ENCODE measurements around the gene SMPD2.
"Not testable (repeated sequence)": the region's sequence is repeated elsewhere in the genome, so short reads cannot be mapped to it uniquely, and the experiment has no call there.

SMPD2 gene

DNA sequence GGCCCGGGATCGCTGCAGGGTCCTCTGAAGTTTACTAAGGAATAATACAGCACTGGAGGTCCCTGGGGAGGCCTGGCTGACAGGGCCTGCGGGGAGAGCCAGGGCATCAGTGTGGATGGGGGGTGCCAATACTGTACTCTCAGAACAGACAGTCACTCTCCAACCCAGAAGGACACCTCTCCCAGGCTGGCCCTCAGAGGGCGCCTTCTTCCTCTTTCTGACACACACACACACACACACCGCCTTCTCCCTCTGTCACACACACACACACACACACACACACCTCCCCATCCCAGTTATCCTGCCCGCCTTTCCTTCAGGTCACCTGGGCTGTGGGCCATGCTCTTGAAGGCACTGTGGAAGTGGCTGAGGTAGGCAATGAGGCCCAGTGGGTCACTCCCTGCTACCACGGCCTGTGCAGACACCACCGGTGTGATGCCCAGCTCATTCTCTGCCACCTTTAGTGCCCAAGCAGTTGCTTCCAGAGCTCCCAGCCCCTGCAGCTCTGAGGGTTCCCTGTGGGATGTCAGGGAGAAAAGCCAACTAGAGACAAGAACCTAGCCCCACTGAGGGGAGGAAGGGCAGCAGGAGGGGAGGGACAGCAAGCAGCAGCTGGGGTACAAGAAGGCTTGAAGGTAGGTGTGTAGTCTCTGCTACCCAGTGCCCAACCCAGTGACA is 7.5 kb downstream of the SMPD2 start:
- no peak for DNase-seq

DNA sequence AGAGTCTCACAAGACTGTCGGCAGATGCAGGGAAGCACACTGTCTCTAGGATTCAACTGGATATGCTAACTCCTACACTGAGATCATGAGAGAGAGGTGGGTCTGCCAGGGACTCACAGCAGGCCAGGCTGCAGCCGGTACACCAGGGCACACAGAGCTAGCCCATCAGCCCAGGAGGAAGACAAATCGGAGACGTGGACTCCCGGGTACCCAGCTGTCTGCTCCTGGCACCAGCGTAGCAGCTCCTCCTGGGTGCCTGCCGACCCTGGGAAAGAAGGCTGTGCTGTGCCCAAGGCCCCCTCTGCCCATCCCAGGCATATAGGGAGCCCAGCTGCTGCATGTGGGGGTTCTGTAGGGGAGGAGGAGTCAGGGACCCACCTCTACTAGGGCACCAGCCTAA is 8.1 kb downstream of the SMPD2 start:
- no peak for DNase-seq

DNA sequence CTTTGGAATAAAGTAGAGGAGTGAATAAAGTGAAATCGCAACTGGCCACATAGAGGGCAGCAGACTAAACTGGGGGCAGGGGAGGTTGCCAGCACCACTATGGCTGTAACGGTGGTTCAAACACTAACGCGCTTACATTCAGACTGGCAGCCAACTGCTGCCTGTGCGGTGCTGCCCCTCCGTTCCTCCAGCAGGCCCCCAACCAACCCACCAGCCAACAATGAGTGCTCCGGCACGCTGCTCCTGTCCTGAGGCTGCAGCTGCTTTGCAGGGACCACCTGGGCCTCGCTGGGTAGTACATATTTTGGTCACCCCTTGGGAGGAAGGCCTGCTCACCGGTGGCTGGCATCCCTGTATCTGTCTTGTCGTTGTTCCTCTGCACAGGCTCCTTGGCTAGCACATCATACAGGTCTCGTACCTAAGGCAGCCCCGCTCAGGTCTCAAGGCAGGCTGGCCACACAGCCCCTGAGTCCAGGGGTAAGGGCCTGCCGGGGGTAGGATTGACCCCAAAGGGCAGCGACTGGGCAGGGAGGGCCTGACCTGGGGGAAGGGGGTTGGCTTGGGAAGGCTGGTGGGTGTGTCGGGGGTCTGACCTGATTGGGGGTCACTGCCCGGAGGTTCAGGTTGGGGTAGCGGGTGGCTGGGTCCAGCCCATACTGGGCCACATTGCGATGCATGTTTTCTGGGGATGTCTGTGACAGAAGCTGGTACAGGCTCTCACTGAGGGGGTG is 8.7 kb downstream of the SMPD2 start:
- DNase-seq: no peak

- no peak for DNase-seq
Measured at GRCh38 chr6:109449795-109450673, 9.5 kb downstream of the SMPD2 start.

GRCh38 chr6:109450801-109451200 is 10.3 kb downstream of the SMPD2 start:
- DNase-seq: no peak

DNA sequence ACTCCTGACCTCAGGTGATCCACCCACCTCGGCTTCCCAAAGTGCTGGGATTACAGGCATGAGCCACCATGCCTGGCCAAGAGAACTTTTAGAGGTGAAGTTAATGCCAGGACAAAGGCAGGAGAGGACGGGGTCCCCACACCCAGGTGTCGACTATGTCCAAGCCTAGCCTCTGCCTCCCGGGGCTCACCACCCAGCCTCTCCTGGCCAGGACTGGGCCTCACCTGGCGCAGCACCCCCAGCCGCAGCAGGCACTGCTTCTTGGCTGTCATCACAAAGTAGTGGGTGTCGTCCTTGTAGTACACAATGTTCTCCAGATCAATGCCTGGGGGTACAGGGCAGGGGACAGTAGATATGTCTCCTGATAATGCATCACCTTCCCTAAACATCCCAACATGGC is 10.9 kb downstream of the SMPD2 start:
- no peak for DNase-seq

DNA sequence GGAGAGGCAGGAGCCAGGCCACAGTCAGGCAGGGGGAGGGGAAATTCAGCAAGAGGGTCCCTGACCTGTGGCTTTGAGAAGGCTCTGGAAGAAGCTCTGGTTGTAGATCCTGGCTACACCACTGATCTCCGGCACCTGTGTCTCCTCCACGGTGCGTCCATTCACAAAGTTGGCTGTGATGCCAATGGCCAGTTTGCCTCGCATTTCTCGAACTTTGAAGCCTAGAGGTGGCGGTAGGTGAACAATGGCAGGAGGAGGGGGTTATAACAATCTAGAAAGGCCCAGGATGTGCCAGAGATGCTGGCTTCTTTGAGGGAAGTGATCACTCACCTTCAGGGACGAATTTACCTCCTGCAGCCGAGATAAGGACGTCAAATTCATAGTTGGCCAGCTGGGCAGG is 11.7 kb downstream of the SMPD2 start:
- DNase-seq: no peak

DNA sequence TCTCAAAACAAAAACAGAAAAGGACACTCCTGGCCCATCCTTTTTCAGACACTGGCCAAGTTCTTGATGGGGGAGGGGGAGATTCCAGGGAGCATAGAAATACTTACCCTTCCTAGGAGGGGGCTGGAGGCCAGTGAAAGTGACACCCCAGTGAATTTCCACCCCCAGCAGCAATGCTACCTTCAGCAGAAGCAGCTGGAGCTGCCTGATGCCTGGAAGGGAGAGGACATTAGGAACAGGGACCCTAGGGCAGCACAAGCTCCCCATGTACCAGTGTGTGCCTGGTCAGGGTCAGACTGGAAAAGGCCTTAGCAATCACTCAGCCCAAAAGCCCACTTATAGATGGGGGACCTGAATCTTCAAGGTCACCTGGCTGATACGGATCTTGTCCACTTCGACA is 12.6 kb downstream of the SMPD2 start:
- DNase-seq: no peak

- no peak for DNase-seq
Measured at GRCh38 chr6:109453594-109454495, 13.3 kb downstream of the SMPD2 start.

- peak; percentile 68 to 82 for DNase-seq
Measured at GRCh38 chr6:109454496-109455436, 14.2 kb downstream of the SMPD2 start.

DNA sequence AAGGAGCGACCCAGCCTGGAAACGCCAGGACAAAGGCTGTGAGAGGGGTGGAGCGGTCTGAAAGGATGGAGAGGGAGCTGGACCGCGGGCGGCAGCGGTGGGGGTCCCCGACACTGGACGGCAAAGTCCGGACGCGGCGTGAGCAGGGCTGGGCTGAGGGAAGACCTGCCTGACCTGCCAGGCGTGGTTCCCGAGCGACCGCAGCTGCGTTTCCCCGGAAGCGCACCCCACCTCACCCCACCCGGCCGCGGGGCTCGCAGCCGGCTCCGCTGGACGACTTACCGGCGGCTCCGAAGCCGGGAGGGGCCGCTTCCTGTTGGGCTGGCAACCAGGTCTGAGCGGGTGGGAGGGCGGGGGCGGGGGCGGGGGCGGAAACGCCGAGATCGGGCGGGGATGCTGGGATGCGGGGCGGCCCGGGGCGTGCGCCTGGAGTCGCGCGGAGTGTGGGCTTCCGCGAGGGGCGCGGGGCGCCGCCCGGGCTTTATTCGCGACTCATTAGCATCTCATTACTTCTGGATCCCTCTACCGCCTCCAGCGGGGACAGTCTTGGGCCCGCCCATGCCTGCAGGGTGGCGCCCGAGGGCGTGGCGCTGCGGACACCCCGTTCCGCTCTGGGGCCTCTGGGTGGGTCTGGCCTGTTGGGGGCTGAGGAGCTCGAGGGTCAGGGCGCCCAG is 15.1 kb downstream of the SMPD2 start, which contains the start of gene MICAL1:
Gene MICAL1, minus strand, starts transcription at position 336 of the 674 bp plus-strand sequence. CDS start 1,576 bp downstream, outside the sequence.
- peak; percentile 68 to 75 for DNase-seq

DNA sequence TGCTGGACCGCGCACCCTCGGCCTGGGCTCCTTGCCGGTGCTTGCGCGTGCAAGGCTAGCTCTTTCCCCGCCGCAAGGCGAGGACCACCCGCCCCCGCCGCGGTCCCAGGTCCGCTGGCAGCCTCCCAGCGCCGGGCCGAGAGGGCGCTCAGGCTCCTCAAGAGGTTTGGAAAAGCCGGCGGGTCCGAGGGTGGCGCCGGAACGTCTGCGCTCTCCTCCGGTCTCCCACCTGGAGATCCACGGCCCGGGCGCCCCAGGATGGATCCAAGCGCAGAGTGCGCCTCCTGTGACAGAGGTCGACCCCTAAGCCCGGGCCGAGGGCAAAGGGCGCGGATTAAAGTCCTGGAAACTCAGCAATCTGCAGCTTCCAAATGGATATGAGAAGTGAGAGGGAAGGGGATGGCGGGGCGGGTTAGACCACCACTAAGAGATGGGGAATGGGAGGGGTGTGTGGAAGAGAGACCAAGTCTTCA is 15.6 kb downstream of the SMPD2 start:
- no peak for DNase-seq

DNA sequence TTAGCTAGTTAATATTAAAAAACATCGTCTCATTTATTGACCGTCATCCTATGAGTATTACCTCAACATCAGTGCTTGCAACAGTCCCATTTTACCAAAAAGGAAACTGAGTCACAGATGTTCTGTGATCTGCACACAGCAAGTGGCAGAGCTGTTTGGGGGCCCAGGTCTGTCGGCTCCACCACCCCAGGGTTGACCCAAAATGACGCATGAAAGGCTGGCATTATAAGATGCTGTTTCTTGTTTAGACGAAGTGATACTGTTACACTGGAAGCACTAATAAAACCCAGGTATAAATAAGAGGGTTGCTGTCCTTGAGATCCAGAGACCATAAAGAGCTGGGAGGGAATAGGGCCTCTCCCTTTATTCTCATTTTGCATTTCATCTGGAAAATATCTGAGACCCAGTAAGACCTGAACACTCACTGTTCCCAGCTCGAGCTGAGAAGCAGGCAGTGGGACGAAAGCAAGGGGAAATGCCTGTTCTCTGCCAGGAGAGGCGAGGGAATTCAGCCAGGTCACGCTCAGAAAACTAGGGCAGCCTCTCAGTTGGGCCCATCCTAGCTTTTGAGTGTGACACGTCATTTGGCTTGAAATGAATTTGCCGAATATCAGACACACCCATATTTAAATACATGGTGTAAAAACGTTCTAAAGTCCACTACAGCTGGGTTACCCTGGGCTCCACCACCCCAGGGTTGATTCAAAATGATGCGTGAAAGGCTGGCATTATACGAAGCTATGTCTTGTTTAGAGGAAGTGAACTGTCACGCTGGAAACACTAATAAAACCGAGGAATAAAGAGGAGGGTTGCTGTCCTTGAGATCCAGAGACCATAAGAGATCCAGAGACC is 16.4 kb downstream of the SMPD2 start:
- no peak for DNase-seq

GRCh38 chr6:109457562-109457996 is 17.1 kb downstream of the SMPD2 start:
- no peak for DNase-seq

GRCh38 chr6:109458774-109459531 is 18.4 kb downstream of the SMPD2 start:
- DNase-seq: peak; percentile 74 to 91

DNA sequence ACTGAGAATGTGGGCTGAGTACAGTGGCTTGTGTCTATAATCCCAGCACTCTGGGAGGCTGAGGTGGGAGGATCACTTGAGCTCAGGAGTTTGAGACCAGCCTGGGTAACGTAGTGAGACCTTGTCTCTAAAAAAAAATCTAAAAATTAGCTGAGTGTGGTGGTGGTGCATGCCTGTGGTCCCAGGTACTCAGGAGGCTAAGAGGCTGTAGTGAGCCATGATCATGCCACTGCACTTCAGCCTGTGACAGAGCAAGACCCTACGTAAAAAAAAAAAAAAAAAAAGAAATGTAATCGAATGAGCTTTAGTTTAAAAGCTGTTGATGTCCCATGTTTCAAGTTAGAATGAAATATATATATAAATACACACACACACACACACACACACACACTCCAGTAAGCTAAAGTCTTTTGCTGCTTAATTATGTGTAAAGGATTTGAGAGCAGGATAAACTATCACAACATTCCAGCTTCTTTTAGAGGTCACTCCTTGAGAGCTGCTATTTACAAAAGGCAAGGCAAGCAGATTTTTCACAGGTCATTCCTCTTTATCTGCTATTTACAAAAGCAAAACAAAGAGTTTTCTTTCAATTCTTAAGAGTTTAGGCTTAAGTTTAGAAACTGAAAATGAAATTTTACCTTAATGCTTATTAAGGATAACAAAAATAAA is 19.8 kb downstream of the SMPD2 start:
- DNase-seq: no peak

GRCh38 chr6:109461205-109461604 is 20.7 kb downstream of the SMPD2 start:
- DNase-seq: not testable (repeated sequence)
